CD4-positive, alpha-beta T cell treated with Interleukin-4 for 4 hours (primary cell): ENCODE measurements around the gene SPIRE1.
"Not testable (repeated sequence)": the region's sequence is repeated elsewhere in the genome, so short reads cannot be mapped to it uniquely, and the experiment has no call there.

Experiments
- DNase-seq: peaks from one replicate; pipeline ENCODE4 v3.0.0-alpha.2; 2020

Gene SPIRE1

DNA sequence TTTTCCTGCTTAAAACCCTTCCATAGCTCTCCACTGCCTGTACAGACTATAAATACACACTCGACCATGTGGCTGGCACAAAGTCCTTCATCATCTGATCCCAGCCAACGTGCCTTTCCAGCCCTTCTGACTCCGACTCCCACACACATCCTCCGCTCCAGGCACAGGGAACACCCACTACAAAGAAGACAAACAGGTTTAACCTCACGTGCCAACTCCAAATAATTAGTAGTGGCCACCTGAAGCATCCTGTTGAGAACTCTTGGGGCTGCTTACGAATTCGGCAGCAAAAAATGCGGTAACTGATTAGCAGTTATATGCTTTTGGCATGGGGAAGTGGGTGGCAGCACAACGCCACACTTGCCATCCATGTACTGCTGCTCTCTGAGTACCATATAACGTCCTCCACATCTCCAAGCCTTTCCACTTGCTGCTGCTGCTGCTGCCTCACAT, 12.1 kb downstream of the SPIRE1 start:
- DNase-seq, result no peak

DNA sequence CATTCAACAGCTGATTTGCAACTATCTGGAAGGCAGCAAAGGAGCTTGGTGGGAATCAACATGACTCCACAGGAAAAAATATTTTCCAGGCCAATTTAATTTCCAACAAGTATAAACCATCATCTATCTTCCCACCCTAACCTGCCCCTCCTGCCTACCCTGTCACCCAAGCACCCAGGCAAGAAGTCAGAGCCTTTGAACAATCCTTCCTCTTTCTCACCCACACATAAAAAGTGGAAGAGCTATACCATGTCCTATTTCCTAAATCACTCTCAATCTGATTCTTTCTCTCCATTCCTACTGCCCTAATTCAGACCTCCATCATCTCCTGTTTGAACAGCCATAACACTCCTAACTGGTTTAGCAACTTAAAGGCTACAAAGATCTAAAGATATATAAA, 12.7 kb downstream of the SPIRE1 start:
- DNase-seq, result no peak

DNA sequence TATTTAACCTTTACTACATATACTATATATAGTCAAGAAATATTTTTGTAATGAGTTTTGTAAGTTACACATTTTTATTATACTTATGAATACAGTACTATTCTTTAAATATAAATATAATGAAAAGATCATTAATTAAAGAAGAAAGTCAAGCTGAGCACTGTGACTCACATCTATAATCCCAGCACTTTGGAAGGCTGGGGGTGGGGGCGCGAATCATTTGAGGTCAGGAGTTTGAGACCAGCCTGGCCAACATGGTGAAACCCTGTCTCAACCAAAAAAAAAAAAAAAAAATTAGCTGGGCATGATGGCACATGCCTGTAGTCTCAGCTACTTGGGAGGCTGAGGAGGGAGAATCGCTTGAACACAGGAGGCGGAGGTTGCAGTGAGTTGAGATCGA, 14.2 kb downstream of the SPIRE1 start:
- DNase-seq, result not testable (repeated sequence)

DNA sequence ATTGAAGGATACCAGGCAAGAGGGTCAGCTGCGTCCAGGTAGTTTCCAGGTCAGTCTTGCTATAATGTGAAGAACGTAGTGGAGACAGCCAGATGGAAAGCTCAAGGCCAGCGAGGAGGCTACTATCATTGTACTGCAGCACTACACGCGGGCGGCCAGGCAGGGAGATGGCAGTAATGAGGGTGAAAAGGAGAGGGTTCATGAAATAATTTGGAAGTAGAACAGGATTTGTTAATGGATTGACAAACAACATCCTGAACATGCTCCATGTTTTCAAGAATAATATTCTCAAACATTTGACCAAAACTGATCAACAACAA, 17.1 kb downstream of the SPIRE1 start:
- no peak for DNase-seq

DNA sequence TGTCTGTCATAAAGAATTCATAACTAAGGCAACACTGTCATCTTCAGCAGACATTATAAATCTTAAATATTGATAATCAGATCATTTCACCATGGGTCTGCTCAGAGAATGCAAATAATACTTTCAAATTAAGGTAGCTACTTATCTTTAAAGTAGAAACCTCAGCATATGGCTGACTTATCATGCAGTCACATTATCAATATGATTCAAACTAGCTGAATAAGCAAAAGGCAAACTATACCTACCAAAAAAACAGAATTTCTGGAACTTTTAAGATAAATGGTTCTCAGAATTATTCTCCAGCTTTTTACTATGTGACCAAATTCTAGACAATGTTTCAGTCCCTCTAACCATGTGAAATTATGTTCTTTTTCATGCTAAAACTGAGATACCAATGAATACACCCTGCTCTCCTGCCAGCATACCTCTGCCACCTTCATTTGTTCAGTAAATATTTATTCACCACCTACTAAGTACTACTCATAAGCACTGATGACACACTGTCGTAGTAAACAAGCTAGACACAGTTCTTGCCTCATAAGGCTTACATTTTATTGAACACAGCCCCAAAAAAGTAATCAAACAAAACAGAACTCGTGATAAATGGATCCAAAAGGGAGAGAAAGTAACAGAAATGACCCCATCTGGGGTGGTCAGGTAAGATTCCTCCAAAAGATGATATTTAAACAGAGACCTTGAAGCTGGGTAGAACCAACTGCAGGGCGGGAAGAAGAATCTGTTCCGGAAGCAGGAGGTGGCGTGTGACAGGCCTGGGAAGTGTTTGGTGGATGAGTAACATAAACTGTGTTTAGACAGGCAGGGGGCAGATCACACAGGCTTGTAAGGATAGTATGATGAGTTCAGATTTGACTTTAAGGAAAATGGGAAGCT, 17.7 kb downstream of the SPIRE1 start:
- no peak for DNase-seq

DNA sequence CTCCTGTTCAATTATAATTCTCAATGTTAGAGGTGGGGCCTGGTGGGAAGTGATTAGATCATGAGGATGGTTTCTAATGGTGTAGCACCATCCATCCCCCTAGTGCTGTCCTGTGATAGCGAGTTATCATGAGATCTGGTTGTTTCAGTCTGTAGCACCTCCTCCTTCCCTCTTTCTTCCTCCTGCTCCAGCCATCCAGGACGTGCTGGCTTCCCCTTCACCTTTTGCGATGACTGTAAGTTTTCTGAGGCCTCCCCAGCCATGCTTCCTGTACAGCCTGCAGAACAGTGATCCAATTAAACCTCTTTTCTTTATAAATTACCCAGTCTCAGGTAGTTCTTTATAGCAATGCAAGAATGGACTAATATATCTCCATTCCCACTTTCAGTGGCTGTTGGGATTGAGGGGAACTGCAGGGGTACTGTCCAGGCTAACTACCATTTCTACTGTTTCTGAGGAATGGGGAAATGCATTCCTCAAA, 19.2 kb downstream of the SPIRE1 start:
- no peak for DNase-seq

DNA sequence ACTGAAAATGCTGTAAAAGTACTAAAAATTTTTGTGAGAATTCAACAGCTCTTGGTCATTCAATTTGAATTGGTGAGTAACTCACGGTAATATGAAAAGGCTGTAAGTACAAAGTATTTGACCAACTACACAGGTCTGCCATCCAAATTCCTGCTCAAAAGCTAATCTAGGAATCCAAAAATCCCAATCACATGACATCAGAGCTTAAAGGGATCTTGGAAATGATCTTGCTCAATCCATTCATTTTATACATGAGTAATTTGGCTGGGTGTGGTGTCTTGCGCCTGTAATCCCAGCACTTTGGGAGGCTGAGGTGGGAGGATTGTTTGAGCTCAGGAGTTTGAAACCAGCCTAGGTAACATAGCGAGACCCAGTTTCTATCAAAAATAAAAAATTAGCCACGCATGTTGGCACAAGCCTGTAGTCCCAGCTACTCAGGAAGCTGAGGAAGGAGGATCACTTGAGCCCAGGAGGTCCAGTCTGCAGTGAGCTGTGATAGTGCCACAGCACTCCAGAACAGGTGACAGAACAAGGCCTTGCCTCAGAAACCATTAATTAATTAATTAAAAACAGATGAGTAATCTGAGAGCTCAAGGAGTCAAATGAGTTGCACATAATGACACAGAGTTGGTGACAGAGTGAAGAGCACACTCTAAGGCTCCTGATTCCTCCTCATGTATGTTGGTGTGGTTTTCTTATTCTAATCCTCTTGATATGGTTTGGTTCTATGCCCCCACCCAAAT, 19.8 kb downstream of the SPIRE1 start:
- no peak for DNase-seq

DNA sequence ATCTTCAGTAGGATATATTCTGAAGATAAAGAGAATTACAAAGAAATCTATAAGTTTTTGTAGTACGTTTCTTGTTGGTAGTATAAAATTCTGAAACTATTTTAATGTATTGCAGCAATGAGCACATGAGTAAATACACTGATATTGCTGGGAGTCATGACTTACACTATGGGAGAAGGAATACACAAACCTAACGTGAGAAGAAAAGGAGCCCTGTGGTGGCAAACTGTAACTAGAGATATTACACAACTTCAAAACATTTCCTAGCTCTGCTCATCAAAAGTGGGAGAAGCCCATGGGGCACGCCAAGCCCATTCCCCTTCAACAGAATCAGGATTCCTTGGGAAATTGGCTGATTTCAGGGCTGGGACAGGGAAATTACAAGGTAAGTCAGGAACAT, 20.5 kb downstream of the SPIRE1 start:
- DNase-seq, result no peak

DNA sequence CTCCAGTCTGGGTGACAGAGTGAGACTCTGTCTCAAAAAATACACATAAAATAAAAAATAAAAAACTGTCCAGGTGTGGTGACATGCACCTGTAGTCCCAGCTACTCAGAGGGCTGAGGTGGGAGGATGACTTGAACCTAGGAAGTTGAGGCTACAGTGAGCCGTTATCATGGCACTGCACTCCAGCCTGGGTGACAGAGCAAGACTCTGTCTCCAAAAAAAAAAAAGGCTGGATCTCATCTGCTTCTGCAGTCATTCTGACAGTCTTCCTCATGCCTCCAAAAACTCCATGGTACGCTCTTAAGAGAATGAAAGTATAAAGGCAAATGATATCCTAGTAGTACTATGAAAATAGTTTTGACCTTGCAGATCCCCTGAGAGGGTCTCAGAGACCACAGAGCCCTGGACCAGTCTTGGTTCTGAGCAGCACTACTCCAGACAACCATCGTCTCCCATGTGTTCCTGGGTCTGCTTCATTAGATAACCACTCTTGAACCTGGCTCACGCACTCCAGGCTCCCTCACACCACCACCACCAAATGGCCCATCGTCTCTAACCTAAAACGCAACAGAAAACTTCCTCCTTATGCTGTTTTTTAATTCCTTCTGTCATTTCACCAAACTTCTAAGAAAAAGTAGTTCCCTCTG, 26.0 kb downstream of the SPIRE1 start:
- DNase-seq, result no peak

DNA sequence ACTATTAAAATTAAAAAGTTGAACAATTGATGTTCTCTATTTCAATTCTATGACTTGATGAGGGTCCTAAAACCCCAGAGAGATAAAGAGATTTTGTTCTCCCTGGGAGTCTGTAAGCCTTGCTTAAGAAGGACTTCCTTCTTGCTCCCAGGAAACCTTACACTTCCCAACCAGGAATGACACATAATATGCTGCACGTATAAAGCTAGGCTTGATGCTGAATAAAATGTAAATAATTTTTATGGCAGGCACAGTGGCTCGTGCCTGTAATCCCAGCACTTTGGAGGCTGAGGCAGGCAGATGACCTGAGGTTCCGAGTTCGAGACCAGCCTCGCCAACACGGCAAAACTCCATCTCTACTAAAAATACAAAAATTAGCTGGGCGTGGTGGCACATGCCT, 27.8 kb downstream of the SPIRE1 start:
- DNase-seq, result no peak

DNA sequence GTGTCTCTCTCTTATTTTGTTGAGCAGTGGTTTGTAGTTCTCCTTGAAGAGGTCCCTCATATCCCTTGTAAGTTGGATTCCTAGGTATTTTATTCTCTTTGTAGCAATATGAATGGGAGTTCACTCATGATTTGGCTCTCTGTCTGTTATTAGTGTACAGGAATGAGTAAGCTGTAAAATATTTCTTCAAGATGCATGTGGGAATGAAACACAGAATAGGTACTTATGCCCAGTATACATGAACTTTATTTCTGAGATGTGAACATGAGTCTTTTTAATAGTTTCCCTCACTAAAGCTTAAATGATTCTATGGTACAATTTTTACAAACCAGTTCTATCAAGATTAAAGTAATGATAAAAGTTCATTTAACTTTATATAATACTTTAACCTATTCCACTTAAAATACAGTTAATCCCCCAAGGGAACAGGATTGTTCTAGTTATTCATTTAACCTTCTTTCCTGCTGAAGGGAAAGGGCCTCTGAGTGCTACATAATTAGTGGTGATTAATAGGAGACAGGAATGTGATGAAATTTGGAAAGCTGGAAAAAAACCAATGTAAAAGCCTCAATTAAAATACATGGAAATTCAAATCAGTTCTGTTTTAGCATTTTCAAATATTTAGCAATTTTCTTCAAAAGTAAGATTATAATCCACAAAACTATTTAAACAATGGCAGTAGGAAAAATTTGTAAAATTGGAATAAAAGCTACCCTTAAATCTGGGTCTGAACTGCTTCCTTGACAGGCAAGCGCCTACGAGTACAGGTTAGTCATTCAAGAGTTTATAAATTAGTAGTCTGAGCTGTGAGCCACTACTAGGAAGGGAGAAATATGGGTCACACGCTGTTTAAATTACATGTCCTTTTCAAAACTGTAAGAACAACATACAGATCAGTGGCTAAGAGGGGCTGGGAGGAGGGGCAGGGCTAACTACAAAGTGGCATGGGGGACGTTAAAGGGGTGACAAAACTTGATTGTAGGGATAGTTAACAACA, 28.9 kb downstream of the SPIRE1 start:
- no peak for DNase-seq

DNA sequence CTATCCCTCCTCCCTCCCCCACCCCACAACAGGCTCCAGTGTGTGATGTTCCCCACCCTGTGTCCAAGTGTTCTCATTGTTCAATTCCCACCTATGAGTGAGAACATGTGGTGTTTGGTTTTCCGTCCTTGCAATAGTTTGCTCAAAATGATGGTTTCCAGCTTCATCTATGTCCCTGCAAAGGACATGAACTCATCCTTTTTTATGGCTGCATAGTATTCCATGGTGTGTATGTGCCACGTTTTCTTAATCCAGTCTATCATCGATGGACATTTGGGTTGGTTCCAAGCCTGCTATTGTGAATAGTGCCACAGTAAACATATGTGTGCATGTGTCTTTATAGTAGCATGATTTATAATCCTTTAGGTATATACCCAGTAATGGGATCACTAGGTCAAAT, 30.7 kb downstream of the SPIRE1 start:
- DNase-seq, result not testable (repeated sequence)

DNA sequence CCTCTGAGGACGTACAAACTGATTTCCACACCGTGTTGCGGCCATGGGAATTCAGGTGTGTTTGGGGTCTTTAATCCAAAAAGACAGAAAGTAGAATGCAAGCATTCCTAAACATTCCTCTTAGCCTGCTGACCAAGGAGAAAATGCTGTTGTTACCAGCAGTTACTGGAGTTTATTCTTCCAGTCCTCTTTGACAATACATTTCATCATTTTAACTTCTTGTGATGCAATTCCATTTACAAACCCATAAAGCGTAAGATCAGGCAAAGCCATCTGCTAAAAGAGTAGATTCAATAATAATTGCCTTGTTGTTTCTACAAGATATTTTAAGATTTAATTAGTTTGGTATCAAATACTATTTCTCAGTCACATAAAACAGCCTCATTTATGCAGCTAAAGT, 32.7 kb downstream of the SPIRE1 start:
- no peak for DNase-seq

DNA sequence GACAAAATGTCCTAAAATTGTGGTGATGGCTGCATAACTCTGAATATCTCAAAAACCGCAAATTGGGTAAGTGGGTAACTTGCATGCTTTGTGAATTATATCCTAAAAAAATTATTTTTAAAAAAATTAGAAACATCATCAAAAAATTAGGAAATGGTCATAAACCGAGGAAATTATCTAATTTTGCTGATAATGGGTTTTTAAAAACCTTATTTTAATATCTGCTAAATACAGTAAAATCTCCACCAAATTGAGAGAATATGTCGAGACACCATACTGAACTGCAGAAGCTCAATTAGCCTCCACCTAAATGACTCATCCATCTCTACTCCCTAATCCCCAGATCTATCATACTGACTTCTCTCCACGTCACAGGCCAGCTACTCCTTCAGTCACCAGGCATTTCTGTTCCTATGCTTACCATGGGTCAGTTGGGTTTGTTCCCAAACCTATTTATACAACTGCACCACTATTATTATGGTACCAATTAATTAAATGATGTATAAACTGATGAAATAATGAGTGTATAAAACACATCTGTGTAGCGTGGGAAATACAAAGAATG, 36.1 kb downstream of the SPIRE1 start:
- DNase-seq, result no peak

DNA sequence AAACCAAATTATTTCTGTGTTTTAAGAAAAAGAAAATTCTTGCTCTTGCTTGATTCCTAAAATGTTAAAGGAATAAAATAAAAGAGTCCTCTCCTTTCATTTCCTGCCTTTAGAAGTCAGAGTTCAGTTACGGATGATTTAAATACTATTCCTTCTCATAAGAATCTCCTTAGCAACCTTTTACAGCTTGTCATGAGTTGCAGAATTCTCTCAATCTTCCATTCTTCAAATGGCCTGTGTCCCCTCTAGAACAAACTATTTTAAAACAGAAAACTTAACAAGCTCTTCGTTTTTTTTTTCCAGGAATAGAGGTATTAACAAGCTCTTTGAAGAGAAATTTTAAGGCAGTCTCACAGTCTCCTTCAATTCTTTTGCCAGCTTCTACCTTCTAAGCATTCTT, 42.2 kb downstream of the SPIRE1 start:
- DNase-seq, result no peak

DNA sequence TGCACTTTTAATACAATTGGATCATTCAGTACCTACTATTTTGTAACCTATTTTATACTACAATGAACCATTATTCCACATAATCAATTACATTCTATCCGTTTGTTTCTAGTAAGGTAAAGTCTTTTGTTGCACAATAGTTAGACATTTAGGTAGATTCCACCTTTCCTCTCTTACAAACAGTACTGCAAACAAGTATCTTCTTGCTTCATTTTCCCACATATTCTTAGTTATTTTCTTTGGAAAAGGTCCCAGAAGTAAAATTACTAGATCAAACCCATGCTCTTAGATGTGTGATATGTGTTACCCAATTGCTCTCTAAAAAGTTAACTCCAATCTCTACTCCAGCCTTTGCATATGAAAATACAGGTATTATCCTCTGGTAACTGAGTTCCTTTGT, 49.6 kb downstream of the SPIRE1 start:
- DNase-seq, result no peak

DNA sequence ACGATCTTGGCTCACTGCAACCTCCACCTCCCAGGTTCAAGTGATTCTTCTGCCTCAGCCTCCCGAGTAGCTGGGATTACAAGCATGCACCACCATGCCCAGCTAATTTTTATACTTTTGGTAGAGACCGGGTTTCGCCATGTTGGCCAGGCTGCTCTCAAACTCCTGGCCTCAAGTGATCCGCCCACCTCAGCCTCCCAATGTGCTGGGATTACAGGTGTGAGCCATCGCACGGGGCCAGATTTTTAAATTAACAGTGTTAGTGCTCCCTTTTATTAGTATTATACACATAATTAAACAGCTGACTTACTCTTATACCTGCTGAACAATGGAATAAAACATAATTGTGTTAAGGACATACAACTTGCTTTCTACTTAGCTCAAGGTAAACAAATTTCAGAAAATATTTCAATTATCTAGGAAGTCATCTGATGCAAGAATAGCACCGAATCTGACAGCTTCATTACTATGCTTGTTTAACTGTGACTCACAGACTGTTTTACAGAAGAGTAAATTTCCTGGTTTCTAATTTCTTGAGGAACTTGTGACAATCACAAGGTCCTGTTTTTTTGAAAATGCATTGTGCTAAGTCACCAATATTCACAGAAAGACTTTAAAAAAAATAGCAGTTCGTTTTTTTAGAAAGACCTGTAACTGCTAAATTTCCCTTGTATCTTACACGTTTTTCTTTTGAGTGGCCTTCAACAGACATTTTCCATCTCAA, 51.2 kb downstream of the SPIRE1 start:
- DNase-seq, result no peak

DNA sequence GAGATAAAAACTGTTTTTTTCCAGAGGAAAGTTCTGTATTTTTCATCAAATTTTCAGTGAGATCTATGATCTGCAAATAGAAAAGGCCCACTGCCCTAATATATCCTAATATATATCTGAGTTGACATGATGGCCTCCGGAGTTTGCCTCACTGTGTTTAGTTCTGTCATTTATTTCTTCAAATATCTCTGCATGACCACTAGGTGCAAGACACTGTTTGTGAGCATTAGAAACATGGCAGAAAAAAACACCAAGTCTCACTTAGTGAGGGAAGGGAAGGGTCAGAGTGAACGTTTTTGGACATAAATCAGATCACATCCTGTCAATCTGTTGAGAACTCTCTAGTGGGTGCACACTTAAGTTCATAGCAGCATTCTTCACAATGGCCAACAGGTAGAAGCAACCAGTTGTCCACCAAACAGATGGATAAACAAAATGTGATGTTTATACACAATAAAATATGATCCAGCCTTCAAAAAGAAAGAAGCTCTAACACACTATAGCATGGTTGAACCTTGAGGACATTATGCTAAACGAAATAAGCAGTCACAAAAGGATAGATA, 53.4 kb downstream of the SPIRE1 start:
- no peak for DNase-seq

DNA sequence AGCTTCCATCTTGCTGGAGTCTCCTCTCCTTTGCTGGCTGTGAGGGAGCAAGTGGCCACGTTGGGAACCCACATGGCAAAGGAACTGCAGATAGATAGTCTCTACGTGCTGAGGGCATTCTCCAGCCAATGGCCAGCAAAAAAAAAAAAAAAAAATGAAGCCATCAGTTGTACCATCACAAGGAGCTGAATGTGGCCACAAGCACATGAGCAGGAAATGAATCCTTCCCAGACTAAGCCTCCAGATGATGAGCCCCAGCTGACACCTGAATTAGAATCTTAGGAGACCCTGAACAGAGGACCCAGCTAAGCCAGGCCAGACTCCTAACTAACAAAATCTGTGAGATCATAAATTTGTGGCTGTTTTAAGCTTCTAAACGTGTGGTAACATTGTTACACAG, 57.9 kb downstream of the SPIRE1 start:
- DNase-seq, result no peak

DNA sequence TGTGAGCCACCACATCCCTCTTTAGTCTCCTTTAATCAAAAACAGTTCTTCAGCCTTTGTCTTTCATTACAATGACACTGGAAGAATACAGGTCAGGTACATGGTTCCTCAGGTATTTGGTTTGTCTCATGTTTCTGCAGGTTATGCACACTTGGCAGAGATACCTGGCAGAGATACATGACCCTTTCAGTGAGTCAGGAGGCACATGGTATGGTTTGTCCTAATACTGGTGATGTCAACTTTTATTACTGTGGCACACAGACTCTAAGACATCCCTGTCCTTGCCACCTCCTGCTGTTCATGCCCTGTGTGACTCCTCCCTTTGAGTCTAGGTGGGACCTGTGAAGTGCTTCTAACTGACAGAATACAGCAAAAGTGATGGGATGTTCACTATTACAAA, 58.4 kb downstream of the SPIRE1 start:
- DNase-seq, result no peak
